Gastroesophageal sphincter (tissue), 4 donors: ENCODE data around the gene TSPAN9. TPM values are rescaled to one million over a fixed set of nuclear protein-coding genes. Genes with fewer than 3 reads are reported as not detected.
A peak's percentile ranks its signal among the peaks of the same experiment; 100 is the strongest.

Experiments used
- ATAC-seq: fragments of 150-250 bp; one replicate; pipeline ENCODE4 v1.9.1; 2016; ENCODE audit warnings: mild to moderate bottlenecking, moderate library complexity
- H3K27ac ChIP-seq, 4 donors: fragments of 200-600 bp; sonication (generic) in 3 of 4; 1 replicate in 3 of 4; 2 replicates in 1 of 4; pipeline ENCODE4 v1.5.1; 2016 to 2019
- H3K27me3 ChIP-seq: fragments of 200-600 bp; sonication (generic); one replicate; pipeline ENCODE4 v1.5.1; 2019
- H3K36me3 ChIP-seq, 2 donors: fragments of 200-600 bp; sonication (generic); one replicate each; pipeline ENCODE4 v1.5.1; 2019; ENCODE audit warnings: control low read depth in 1 of 2
- H3K4me1 ChIP-seq, 3 donors: fragments of 200-600 bp; sonication (generic); 1 replicate in 2 of 3; 2 replicates in 1 of 3; pipeline ENCODE4 v1.5.1; 2016 to 2019; ENCODE audit warnings: control low read depth in 2 of 3
- H3K4me3 ChIP-seq, 2 donors: fragments of 200-600 bp; sonication (generic); one replicate each; pipeline ENCODE4 v1.5.1; 2019; ENCODE audit warnings: mild to moderate bottlenecking in 1 of 2, moderate library complexity in 1 of 2
- H3K9me3 ChIP-seq, 3 donors: fragments of 200-600 bp; sonication (generic); one replicate each; pipeline ENCODE4 v1.5.1; 2017 to 2019; ENCODE audit warnings: control low read depth in 2 of 3
- EP300 ChIP-seq: sonication (generic); formaldehyde crosslinking; IDR thresholded peaks from one replicate; pipeline ENCODE4 v1.6.1; 2017; ENCODE audit warnings: antibody characterized with exemption, mild to moderate bottlenecking
- POLR2A ChIP-seq, 2 donors: fragments of 450-650 bp; IDR thresholded peaks; one replicate each; pipeline ENCODE4 v1.6.1; 2017; ENCODE audit warnings: antibody characterized with exemption in 2 of 2, mild to moderate bottlenecking in 2 of 2, moderate library complexity in 1 of 2
- POLR2AphosphoS5 ChIP-seq: sonication (generic); formaldehyde crosslinking; IDR thresholded peaks from one replicate; pipeline ENCODE4 v1.6.1; 2017; ENCODE audit warnings: antibody characterized with exemption
- WGBS, 2 donors: methylation state at CpG; one replicate each; pipeline ENCODE4 v1.1.5; 2018; ENCODE audit warnings: low coverage in 1 of 2; 5-methylcytosine and 5-hydroxymethylcytosine counted together
- total RNA-seq, 4 donors: library from RNA; depleted of rRNA; stranded (reverse); fragments of >200 nt; gene quantifications; one replicate each; pipeline ENCODE4 v1.1.0, GENCODE V29; 2016
- TF ChIP-seq, protein P1 (sequence below), 4 experiments: fragments of 200-600 bp in 2 of 4; fragments of 450-650 bp in 2 of 4; sonication (generic) in 1 of 4; IDR thresholded peaks; one replicate each; pipeline ENCODE4 v1.5.1; 2017 to 2019; ENCODE audit warnings: antibody characterized with exemption in 4 of 4, mild to moderate bottlenecking in 2 of 4, moderate library complexity in 2 of 4

Gene TSPAN9
- total RNA-seq, 4 donors from 2014 or later: 19.5 to 30.2 (median 26.0) TPM

DNA sequence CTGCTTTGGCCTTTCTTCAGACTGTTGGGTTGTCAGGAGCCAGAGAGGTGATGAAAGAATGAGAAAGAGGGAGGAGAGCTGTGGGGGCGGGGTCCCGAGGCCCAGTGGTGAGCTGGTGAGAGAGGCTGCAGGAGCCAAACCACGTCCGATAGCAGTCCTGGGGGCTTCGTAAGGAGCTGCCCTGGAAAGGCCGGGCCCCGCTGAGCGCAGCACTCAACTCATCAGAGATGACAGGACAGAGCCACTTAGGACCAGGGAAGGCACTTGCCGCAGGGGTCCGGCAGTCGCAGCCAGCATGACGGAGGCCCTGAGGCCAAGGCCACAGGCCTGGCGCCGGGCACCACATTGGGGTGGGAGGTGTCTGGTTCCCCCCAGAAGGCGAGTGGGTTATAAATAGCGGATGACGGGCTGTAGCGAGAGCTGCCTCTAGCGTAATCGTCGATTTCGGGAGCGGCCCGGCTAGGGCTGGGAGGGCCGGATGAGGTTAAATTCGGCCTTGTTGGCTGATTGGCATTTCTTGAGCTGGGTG is 179.0 kb downstream of the TSPAN9 start:
- Histone ChIP-seq H3K36me3 (no peaks in the 10 kb centered on the region), H3K27me3 (no peaks in the 10 kb centered on the region), H3K9me3 (no peaks in the 10 kb centered on the region), H3K4me3 (no peak overlapping the region), H3K27ac (no peak overlapping the region), H3K4me1 (peaks cover 3 to 56% (median 27%) of the 10 kb centered on the region in 3 donors)
- no peak for ATAC-seq
- TF ChIP-seq EP300 (no peak), POLR2AphosphoS5 (no peak), POLR2A (IDR thresholded peaks at IDR 0.05) (no peak)
- TF ChIP-seq, protein P1, sequence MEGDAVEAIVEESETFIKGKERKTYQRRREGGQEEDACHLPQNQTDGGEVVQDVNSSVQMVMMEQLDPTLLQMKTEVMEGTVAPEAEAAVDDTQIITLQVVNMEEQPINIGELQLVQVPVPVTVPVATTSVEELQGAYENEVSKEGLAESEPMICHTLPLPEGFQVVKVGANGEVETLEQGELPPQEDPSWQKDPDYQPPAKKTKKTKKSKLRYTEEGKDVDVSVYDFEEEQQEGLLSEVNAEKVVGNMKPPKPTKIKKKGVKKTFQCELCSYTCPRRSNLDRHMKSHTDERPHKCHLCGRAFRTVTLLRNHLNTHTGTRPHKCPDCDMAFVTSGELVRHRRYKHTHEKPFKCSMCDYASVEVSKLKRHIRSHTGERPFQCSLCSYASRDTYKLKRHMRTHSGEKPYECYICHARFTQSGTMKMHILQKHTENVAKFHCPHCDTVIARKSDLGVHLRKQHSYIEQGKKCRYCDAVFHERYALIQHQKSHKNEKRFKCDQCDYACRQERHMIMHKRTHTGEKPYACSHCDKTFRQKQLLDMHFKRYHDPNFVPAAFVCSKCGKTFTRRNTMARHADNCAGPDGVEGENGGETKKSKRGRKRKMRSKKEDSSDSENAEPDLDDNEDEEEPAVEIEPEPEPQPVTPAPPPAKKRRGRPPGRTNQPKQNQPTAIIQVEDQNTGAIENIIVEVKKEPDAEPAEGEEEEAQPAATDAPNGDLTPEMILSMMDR (IDR thresholded peaks at IDR 0.05): no peak
- WGBS, 2 donors: 96 to 97% methylated on average over 11 to 15 of the region's 26 CpGs

- no CpG with 5 or more reads among the region's 7 CpGs for WGBS, 2 donors
- Histone ChIP-seq H3K27ac (no peak overlapping the region), H3K4me3 (no peak overlapping the region), H3K36me3 (no peaks in the 10 kb centered on the region), H3K9me3 (no peaks in the 10 kb centered on the region), H3K27me3 (no peaks in the 10 kb centered on the region), H3K4me1 (peaks cover 0 to 56% (median 20%) of the 10 kb centered on the region in 3 donors)
- no peak for ATAC-seq
- TF ChIP-seq, protein P1 (IDR thresholded peaks at IDR 0.05): no peak
- no peak for TF ChIP-seq POLR2AphosphoS5
- TF ChIP-seq POLR2A (IDR thresholded peaks at IDR 0.05): no peak
- TF ChIP-seq EP300: no peak
Observed at GRCh38 chr12:3257411-3257810, 180.2 kb downstream of the TSPAN9 start.

DNA sequence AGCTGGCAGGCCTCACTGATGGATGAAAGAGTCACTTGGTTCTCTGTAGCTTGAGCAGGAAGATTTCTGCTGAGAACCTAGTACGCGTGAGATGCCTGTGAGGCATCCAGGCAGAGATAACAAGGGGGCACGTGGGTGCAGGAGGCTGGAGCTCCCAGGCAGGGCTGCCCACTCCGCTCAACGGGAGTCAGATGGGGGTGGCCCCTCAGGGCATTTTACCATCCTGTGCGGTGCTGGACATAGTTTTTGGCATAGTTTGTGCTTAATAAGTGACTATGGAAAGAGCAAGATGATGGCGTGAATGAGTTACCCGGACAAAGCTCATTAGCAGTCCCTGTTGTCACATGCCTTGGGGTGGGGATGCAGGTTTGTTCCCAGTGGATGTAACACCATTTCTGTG is 182.8 kb downstream of the TSPAN9 start:
- 81 to 100% methylated on average over 2 to 8 of the region's 8 CpGs for WGBS, 2 donors
- no peaks in the 10 kb centered on the region for H3K36me3 ChIP-seq
- ATAC-seq: no peak
- no peak for TF ChIP-seq POLR2AphosphoS5
- TF ChIP-seq, protein P1 (IDR thresholded peaks at IDR 0.05): no peak
- TF ChIP-seq EP300: no peak
- TF ChIP-seq POLR2A (IDR thresholded peaks at IDR 0.05): no peak
- H3K4me3 ChIP-seq: no peak overlapping the region
- H3K9me3 ChIP-seq: no peaks in the 10 kb centered on the region
- H3K27me3 ChIP-seq: no peaks in the 10 kb centered on the region
- peaks cover 0 to 38% (median 3%) of the 10 kb centered on the region in 3 donors for H3K4me1 ChIP-seq
- H3K27ac ChIP-seq: no peak overlapping the region

DNA sequence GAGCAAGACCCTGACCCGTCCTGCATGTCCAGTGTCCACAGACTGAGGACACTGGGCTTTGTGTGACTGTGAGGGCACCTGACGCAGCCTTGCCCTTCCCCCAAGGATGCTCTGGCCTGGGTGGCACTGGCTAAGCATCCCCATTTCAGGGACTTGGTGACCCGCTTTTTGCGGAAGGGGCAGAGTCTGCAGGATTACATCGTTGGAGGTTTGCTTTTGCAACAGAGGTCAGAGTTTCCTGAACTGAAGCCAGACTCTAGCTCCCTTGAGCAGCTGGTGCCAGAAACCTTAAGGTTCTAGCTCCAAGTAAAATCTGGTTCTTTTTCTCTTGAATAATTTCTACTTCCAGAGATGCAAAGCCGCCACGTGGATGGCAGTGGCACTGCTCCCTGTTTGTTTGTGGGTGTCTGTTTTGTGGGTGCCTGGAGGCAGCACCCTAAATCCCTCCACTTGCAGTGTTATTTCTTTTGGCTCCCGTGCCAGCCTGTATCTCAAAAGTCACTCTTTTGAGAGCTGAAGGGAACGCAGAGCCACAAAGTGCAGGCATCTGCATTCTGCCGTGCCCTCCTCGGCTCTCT is 184.7 kb downstream of the TSPAN9 start:
- H3K4me1 ChIP-seq: peaks cover 0 to 38% (median 3%) of the 10 kb centered on the region in 3 donors
- TF ChIP-seq, protein P1 (IDR thresholded peaks at IDR 0.05): peak in 1 of 4 experiments; percentile 29
- no peak for TF ChIP-seq EP300
- TF ChIP-seq POLR2AphosphoS5: no peak
- no peak for TF ChIP-seq POLR2A (IDR thresholded peaks at IDR 0.05)
- no peak for ATAC-seq

DNA sequence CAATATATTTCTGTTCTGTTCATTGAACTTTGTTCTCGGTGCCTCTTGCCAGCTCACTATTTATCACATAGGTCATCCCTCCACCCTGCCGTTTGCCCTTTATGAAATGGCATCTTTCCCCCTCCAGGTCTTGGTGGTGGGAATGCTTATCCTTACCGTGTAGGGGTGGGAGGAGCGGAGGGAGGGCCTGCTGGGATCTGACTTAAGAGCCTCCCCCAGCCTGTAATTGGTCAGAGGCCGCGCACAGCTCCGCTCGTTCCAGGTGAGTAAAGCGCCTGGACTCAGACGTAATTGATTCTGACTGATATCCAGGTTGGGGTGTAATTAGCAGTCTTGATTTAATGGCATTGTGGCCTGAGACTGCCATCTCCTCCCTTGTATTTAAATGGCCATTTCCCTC is 185.3 kb downstream of the TSPAN9 start:
- Histone ChIP-seq H3K4me1 (peaks cover 0 to 38% (median 3%) of the 10 kb centered on the region in 3 donors), H3K4me3 (no peak overlapping the region), H3K27me3 (no peaks in the 10 kb centered on the region), H3K36me3 (no peaks in the 10 kb centered on the region), H3K9me3 (no peaks in the 10 kb centered on the region), H3K27ac (no peak overlapping the region)
- ATAC-seq: no peak
- 60 to 93% methylated on average over 3 to 5 of the region's 10 CpGs for WGBS, 2 donors
- TF ChIP-seq POLR2A (IDR thresholded peaks at IDR 0.05) (no peak), POLR2AphosphoS5 (no peak), EP300 (no peak)
- TF ChIP-seq, protein P1 (IDR thresholded peaks at IDR 0.05): no peak

More for the DNA sequence above, 184.7 kb downstream of the TSPAN9 start:
- H3K9me3 ChIP-seq: no peaks in the 10 kb centered on the region
- H3K4me3 ChIP-seq: no peak overlapping the region
- H3K27ac ChIP-seq: peak overlapping the region in 1 of 4 donors; percentile 24
- no peaks in the 10 kb centered on the region for H3K27me3 ChIP-seq
- WGBS, 2 donors: 11 to 61% methylated on average over 6 to 7 of the region's 11 CpGs
- no peaks in the 10 kb centered on the region for H3K36me3 ChIP-seq
